K562 (cell line): ENCODE measurements around the gene CNTD1. TPM values are rescaled to one million over a fixed set of nuclear protein-coding genes. Genes with fewer than 3 reads are reported as not detected.

Experiments used
- ATF6 ChIP-seq: sonication (generic); formaldehyde crosslinking; IDR thresholded peaks from 2 replicates; pipeline ENCODE4 v1.4.0; 2020; ENCODE audit warnings: mild to moderate bottlenecking, missing genetic modification reagents
- BRF1 ChIP-seq: IDR thresholded peaks from 3 replicates; pipeline ENCODE4 v1.6.1; 2011; ENCODE audit warnings: borderline replicate concordance, mild to moderate bottlenecking; ENCODE audit not compliant: insufficient read length; ENCODE audit errors: extremely low read depth
- CBFA2T2 ChIP-seq: fragments of 450-650 bp; conservative IDR thresholded peaks from 2 replicates; pipeline ENCODE4 v1.6.1; 2017; ENCODE audit warnings: mild to moderate bottlenecking
- EP300 ChIP-seq: IDR thresholded peaks from 2 replicates; pipeline ENCODE4 v1.6.1; 2012; ENCODE audit warnings: low read length, improper control_type of control experiment
- FOXK2 ChIP-seq, 2 experiments: fragments of 450-650 bp; IDR thresholded peaks in 1 of 2; conservative IDR thresholded peaks in 1 of 2; 2 replicates each; pipeline ENCODE4 v1.6.1; 2016; ENCODE audit warnings: low read depth in 2 of 2, mild to moderate bottlenecking in 1 of 2
- FOXP1 ChIP-seq: sonication (generic); formaldehyde crosslinking; IDR thresholded peaks from 2 replicates; pipeline ENCODE4 v1.8.0; 2022; ENCODE audit warnings: mild to moderate bottlenecking, missing genetic modification reagents
- HDAC1 ChIP-seq, 2 experiments: fragments of 450-650 bp; IDR thresholded peaks; 2 replicates each; pipeline ENCODE4 v1.6.1; 2016 to 2017; ENCODE audit warnings: inconsistent platforms in 1 of 2, mild to moderate bottlenecking in 1 of 2, moderate library complexity in 1 of 2
- MAZ ChIP-seq, 2 experiments: fragments of 450-650 bp in 1 of 2; sonication (generic) in 1 of 2; formaldehyde crosslinking; IDR thresholded peaks in 1 of 2; conservative IDR thresholded peaks in 1 of 2; 2 replicates each; pipeline versions ENCODE4 v1.4.0 to v1.5.0; 2020; ENCODE audit warnings: mild to moderate bottlenecking in 1 of 2, missing genetic modification reagents in 1 of 2
- RFX5 ChIP-seq: IDR thresholded peaks from 2 replicates; pipeline ENCODE4 v1.6.1; 2011; ENCODE audit warnings: low read depth, mild to moderate bottlenecking, improper control_type of control experiment, low read length
- SRSF3 ChIP-seq: fragments of 200-400 bp; formaldehyde crosslinking; IDR thresholded peaks from 2 replicates; pipeline ENCODE4 v1.6.1; 2016; ENCODE audit warnings: mild to moderate bottlenecking, low read length, moderate library complexity; ENCODE audit not compliant: insufficient read depth
- TAF7 ChIP-seq: fragments of 450-650 bp; IDR thresholded peaks from 2 replicates; pipeline ENCODE4 v1.6.1; 2016; ENCODE audit warnings: missing genetic modification characterization, missing compliant biosample characterization
- ZNF24 ChIP-seq: fragments of 450-650 bp; IDR thresholded peaks from 2 replicates; pipeline ENCODE4 v1.6.1; 2016
- ZNF766 ChIP-seq: fragments of 200-800 bp; sonication (Bioruptor generic); conservative IDR thresholded peaks from 2 replicates; pipeline ENCODE4 v1.6.1; 2016; ENCODE audit warnings: missing genetic modification characterization, missing compliant biosample characterization
- polyA plus RNA-seq, 8 experiments: library from polyadenylated mRNA; depleted of rRNA in 4 of 8; stranded (reverse) in 5 of 8; unstranded in 3 of 8; fragments of >200 nt; fragmentation: Nextera tagmentation in 2 of 8; fragmentation: Illumina TruSeq in 1 of 8; extraction: Ambion mirVana in 2 of 8; extraction: Trizol in 1 of 8; gene quantifications; 2 replicates each; pipeline versions ENCODE4 v1.2.1 to v1.2.3, GENCODE V29; 2011 to 2014; ENCODE audit warnings: inconsistent platforms in 1 of 8, missing spikeins in 1 of 8
- total RNA-seq, 7 experiments: library from RNA; depleted of rRNA in 6 of 7; stranded (reverse); fragments of >200 nt in 6 of 7; fragmentation: Illumina TruSeq in 2 of 7; extraction: Trizol in 2 of 7; gene quantifications; 2 replicates each; pipeline versions ENCODE4 v1.2.1 to v1.2.3, GENCODE V29; 2011 to 2021; ENCODE audit warnings: low replicate concordance in 1 of 7
- TF ChIP-seq, protein P1 (sequence below), 2 experiments: fragments of 200-800 bp in 1 of 2; sonication (Bioruptor generic) in 1 of 2; sonication (generic) in 1 of 2; formaldehyde crosslinking in 1 of 2; IDR thresholded peaks in 1 of 2; conservative IDR thresholded peaks in 1 of 2; 2 replicates each; pipeline versions ENCODE4 v1.5.0 to v1.6.1; 2016 to 2020; ENCODE audit warnings: missing compliant biosample characterization in 1 of 2, missing genetic modification characterization in 1 of 2, missing genetic modification reagents in 1 of 2
- TF ChIP-seq, protein P2 (sequence below): fragments of 450-650 bp; formaldehyde crosslinking; IDR thresholded peaks from 2 replicates; pipeline ENCODE4 v1.4.0; 2020; ENCODE audit warnings: mild to moderate bottlenecking, moderate library complexity
- TF ChIP-seq, protein P3 (sequence below), 2 experiments: fragments of 450-650 bp; conservative IDR thresholded peaks; 2 replicates each; pipeline ENCODE4 v1.6.1; 2017; ENCODE audit warnings: mild to moderate bottlenecking in 2 of 2, moderate library complexity in 2 of 2
- TF ChIP-seq, protein P4 (sequence below), 2 experiments: IDR thresholded peaks in 1 of 2; conservative IDR thresholded peaks in 1 of 2; 2 replicates each; pipeline ENCODE4 v1.6.1; 2016; ENCODE audit warnings: low read depth in 2 of 2, mild to moderate bottlenecking in 1 of 2, missing compliant biosample characterization in 1 of 2, missing genetic modification characterization in 1 of 2, moderate library complexity in 1 of 2

Gene CNTD1
- total and polyA plus RNA-seq, 9 of the 15 experiments (the other 6 are each of a cell fraction or from before 2014, with no cell fraction given), result 0.12 to 0.86 (median 0.41) TPM; not detected in 1

- TF ChIP-seq, protein P1, sequence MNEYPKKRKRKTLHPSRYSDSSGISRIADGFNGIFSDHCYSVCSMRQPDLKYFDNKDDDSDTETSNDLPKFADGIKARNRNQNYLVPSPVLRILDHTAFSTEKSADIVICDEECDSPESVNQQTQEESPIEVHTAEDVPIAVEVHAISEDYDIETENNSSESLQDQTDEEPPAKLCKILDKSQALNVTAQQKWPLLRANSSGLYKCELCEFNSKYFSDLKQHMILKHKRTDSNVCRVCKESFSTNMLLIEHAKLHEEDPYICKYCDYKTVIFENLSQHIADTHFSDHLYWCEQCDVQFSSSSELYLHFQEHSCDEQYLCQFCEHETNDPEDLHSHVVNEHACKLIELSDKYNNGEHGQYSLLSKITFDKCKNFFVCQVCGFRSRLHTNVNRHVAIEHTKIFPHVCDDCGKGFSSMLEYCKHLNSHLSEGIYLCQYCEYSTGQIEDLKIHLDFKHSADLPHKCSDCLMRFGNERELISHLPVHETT (CRISPR knock-in tag; conservative IDR thresholded peaks at IDR 0.05 in 1 of 2, IDR thresholded peaks at IDR 0.05 in 1 of 2), result 0 out of 4 replicates have a peak, but pooled peaks of 1 of the 2 experiments have one; percentile 24
- TF ChIP-seq EP300, result peak; percentile 83
- no peak for TF ChIP-seq ATF6 (CRISPR knock-in tag)
- TF ChIP-seq SRSF3, result no peak
- no peak for TF ChIP-seq TAF7 (tag)
- TF ChIP-seq HDAC1 (IDR thresholded peaks at IDR 0.05), result 0 out of 4 replicates have a peak, but pooled peaks of 1 of the 2 experiments have one; percentile 47
- TF ChIP-seq BRF1, result no peak
- TF ChIP-seq RFX5, result no peak
- TF ChIP-seq, protein P2, sequence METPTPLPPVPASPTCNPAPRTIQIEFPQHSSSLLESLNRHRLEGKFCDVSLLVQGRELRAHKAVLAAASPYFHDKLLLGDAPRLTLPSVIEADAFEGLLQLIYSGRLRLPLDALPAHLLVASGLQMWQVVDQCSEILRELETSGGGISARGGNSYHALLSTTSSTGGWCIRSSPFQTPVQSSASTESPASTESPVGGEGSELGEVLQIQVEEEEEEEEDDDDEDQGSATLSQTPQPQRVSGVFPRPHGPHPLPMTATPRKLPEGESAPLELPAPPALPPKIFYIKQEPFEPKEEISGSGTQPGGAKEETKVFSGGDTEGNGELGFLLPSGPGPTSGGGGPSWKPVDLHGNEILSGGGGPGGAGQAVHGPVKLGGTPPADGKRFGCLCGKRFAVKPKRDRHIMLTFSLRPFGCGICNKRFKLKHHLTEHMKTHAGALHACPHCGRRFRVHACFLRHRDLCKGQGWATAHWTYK (CRISPR knock-in tag), result no peak
- TF ChIP-seq, protein P3, sequence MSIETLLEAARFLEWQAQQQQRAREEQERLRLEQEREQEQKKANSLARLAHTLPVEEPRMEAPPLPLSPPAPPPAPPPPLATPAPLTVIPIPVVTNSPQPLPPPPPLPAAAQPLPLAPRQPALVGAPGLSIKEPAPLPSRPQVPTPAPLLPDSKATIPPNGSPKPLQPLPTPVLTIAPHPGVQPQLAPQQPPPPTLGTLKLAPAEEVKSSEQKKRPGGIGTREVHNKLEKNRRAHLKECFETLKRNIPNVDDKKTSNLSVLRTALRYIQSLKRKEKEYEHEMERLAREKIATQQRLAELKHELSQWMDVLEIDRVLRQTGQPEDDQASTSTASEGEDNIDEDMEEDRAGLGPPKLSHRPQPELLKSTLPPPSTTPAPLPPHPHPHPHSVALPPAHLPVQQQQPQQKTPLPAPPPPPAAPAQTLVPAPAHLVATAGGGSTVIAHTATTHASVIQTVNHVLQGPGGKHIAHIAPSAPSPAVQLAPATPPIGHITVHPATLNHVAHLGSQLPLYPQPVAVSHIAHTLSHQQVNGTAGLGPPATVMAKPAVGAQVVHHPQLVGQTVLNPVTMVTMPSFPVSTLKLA (conservative IDR thresholded peaks at IDR 0.05), result peak in 1 of 2 experiments; percentile 44; a peak in 3 of 4 replicates
- TF ChIP-seq CBFA2T2, result peak; percentile 71
- peak; percentile 55 to 74; a peak in 3 of 4 replicates for TF ChIP-seq FOXK2 (conservative IDR thresholded peaks at IDR 0.05 in 1 of 2, IDR thresholded peaks at IDR 0.05 in 1 of 2; ENCODE audit: low read depth in 2 of 2)
- TF ChIP-seq ZNF766 (CRISPR knock-in tag), result peak; percentile 88
- TF ChIP-seq FOXP1 (CRISPR knock-in tag), result 0 out of 2 replicates have a peak, but pooled peaks have one; percentile 3
- no peak for TF ChIP-seq ZNF24
- TF ChIP-seq MAZ (CRISPR knock-in tag; conservative IDR thresholded peaks at IDR 0.05 in 1 of 2, IDR thresholded peaks at IDR 0.05 in 1 of 2), result peak in 1 of 2 experiments; percentile 76; a peak in 2 of 4 replicates
- TF ChIP-seq, protein P4, sequence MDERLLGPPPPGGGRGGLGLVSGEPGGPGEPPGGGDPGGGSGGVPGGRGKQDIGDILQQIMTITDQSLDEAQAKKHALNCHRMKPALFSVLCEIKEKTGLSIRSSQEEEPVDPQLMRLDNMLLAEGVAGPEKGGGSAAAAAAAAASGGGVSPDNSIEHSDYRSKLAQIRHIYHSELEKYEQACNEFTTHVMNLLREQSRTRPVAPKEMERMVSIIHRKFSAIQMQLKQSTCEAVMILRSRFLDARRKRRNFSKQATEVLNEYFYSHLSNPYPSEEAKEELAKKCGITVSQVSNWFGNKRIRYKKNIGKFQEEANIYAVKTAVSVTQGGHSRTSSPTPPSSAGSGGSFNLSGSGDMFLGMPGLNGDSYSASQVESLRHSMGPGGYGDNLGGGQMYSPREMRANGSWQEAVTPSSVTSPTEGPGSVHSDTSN (CRISPR knock-in tag; IDR thresholded peaks at IDR 0.05; ENCODE audit: low read depth), result no peak
- TF ChIP-seq, protein P4 (tag; conservative IDR thresholded peaks at IDR 0.05; ENCODE audit: low read depth), result 0 out of 2 replicates have a peak, but pooled peaks have one; percentile 15
Measured at GRCh38 chr17:42775534-42776098, 23.0 kb upstream of the CNTD1 start (continued).
